PC-9 (cell line): ENCODE measurements around the gene SBF2. TPM values are rescaled to one million over a fixed set of nuclear protein-coding genes. Genes with fewer than 3 reads are reported as not detected.

Source experiments
- BruUV-seq: library from RNA; stranded (reverse); fragments of 400-500 nt; replicated peaks from 2 replicates; lab custom pipeline; 2021; lab: Mats Ljungman, UMichigan
- CTCF ChIA-PET: fragments of 300-600 bp; sonication (Branson Sonifier 250); formaldehyde crosslinking; loops from one replicate; lab custom pipeline; 2022; ENCODE audit warnings: antibody characterized with exemption; lab: Charles Lee
- POLR2A ChIA-PET: fragments of 300-600 bp; sonication (Branson Sonifier 250); formaldehyde crosslinking; loops from one replicate; lab custom pipeline; 2022; ENCODE audit warnings: antibody characterized with exemption; ENCODE audit not compliant: unreplicated experiment; lab: Charles Lee
- DNase-seq, 2 experiments: peaks; one replicate each; pipeline versions ENCODE4 v3.0.0 to v3.0.0-alpha.2; 2015 to 2022; ENCODE audit warnings: mixed read lengths in 1 of 2
- H2AFZ ChIP-seq: fragments of 200-600 bp; sonication (generic); 2 replicates; pipeline ENCODE4 v1.8.1; 2017; ENCODE audit warnings: antibody characterized with exemption
- H3F3A ChIP-seq: fragments of 200-600 bp; sonication (generic); 2 replicates; pipeline ENCODE4 v1.8.1; 2017; ENCODE audit warnings: antibody characterized with exemption, mild to moderate bottlenecking, low read depth; ENCODE audit not compliant: insufficient read depth
- H3K27ac ChIP-seq: fragments of 200-600 bp; sonication (generic); 2 replicates; pipeline ENCODE4 v1.6.1; 2016; ENCODE audit warnings: mixed run types
- H3K27me3 ChIP-seq: fragments of 200-600 bp; sonication (generic); 2 replicates; pipeline ENCODE4 v1.6.1; 2016; ENCODE audit warnings: low read depth, mixed run types; ENCODE audit not compliant: insufficient read depth
- H3K36me3 ChIP-seq: fragments of 200-600 bp; sonication (generic); 2 replicates; pipeline ENCODE4 v1.6.1; 2016; ENCODE audit warnings: low read depth, mixed run types
- H3K4me1 ChIP-seq: fragments of 200-600 bp; sonication (generic); replicated peaks from 2 replicates; pipeline ENCODE4 v1.6.1; 2016; ENCODE audit warnings: mixed run types; ENCODE audit not compliant: insufficient read depth
- H3K4me2 ChIP-seq: fragments of 200-600 bp; sonication (generic); 2 replicates; pipeline ENCODE4 v1.6.1; 2017; ENCODE audit warnings: mixed run types
- H3K4me3 ChIP-seq: fragments of 200-600 bp; sonication (generic); 2 replicates; pipeline ENCODE4 v1.6.1; 2016; ENCODE audit warnings: mixed run types
- H3K79me2 ChIP-seq: fragments of 200-600 bp; sonication (generic); 2 replicates; pipeline ENCODE4 v1.6.1; 2017; ENCODE audit warnings: low read depth, mixed run types
- H3K9me2 ChIP-seq: fragments of 200-600 bp; sonication (generic); 2 replicates; pipeline ENCODE4 v1.8.1; 2017; ENCODE audit warnings: mild to moderate bottlenecking; ENCODE audit not compliant: insufficient read depth
- H3K9me3 ChIP-seq: fragments of 200-600 bp; sonication (generic); 2 replicates; pipeline ENCODE4 v1.8.1; 2016; ENCODE audit warnings: low read depth; ENCODE audit not compliant: insufficient read depth
- H4K20me1 ChIP-seq: fragments of 200-600 bp; sonication (generic); 2 replicates; pipeline ENCODE4 v1.8.1; 2017; ENCODE audit not compliant: insufficient read depth
- CTCF ChIP-seq: fragments of 200-600 bp; sonication (generic); conservative IDR thresholded peaks from 2 replicates; pipeline ENCODE4 v1.6.1; 2017; ENCODE audit warnings: mixed run types, antibody characterized with exemption, mild to moderate bottlenecking, moderate library complexity
- EZH2 ChIP-seq: fragments of 200-600 bp; sonication (generic); IDR thresholded peaks from 2 replicates; pipeline ENCODE4 v1.8.0; 2017; ENCODE audit warnings: antibody characterized with exemption, low read depth
- intact Hi-C: fragments of 100-400 bp; cut with micrococcal nuclease; formaldehyde crosslinking; loops from one replicate; pipeline ENCODE4 v1.10.0; 2022; ENCODE audit not compliant: unreplicated experiment
- total RNA-seq: library from RNA; stranded (reverse); gene quantifications from 2 replicates; pipeline ENCODE4 v1.2.3, GENCODE V29; 2021

Gene SBF2
- total RNA-seq, 1 experiment from 2014 or later: 18.6 TPM

- no peak for DNase-seq
- H2AFZ ChIP-seq: no peak overlapping the region
- no peaks in the 10 kb centered on the region for H3K79me2 ChIP-seq
- H4K20me1 ChIP-seq: no peaks in the 10 kb centered on the region
- POLR2A ChIA-PET: no interaction called here
- BruUV-seq: no TSS peak
- H3K9me3 ChIP-seq: no peaks in the 10 kb centered on the region
- no peaks in the 10 kb centered on the region for H3K4me1 ChIP-seq
- no peak overlapping the region for H3K27ac ChIP-seq
- H3K4me3 ChIP-seq: no peak overlapping the region
- H3F3A ChIP-seq: no peaks in the 10 kb centered on the region
- CTCF ChIA-PET: no interaction called here
- intact Hi-C loops: no loop called here
- no peaks in the 10 kb centered on the region for H3K36me3 ChIP-seq
- H3K4me2 ChIP-seq: no peak overlapping the region
- no peaks in the 10 kb centered on the region for H3K9me2 ChIP-seq
- no peaks in the 10 kb centered on the region for H3K27me3 ChIP-seq
- TF ChIP-seq EZH2: no peak
Measured at GRCh38 chr11:10107497-10107896, 186.5 kb downstream of the SBF2 start.

GRCh38 chr11:10097615-10098014 is 196.4 kb downstream of the SBF2 start:
- Histone ChIP-seq H3K4me2 (no peak overlapping the region), H2AFZ (no peak overlapping the region), H3K79me2 (no peaks in the 10 kb centered on the region), H3K4me1 (no peaks in the 10 kb centered on the region), H3K36me3 (no peaks in the 10 kb centered on the region), H4K20me1 (no peaks in the 10 kb centered on the region), H3K4me3 (no peak overlapping the region), H3K27me3 (no peaks in the 10 kb centered on the region), H3K9me2 (no peaks in the 10 kb centered on the region), H3F3A (no peaks in the 10 kb centered on the region), H3K27ac (no peak overlapping the region), H3K9me3 (no peaks in the 10 kb centered on the region)
- ChIA-PET POLR2A (no interaction called here), CTCF (no interaction called here)
- no TSS peak for BruUV-seq
- no peak for TF ChIP-seq CTCF
- TF ChIP-seq EZH2: no peak
- no peak for DNase-seq
- intact Hi-C loops: no loop called here

- intact Hi-C loops: no loop called here
- no TSS peak for BruUV-seq
- no peaks in the 10 kb centered on the region for H3K27me3 ChIP-seq
- POLR2A ChIA-PET: no interaction called here
- H3K9me2 ChIP-seq: no peaks in the 10 kb centered on the region
- H3F3A ChIP-seq: no peaks in the 10 kb centered on the region
- no peak overlapping the region for H2AFZ ChIP-seq
- no peak overlapping the region for H3K4me2 ChIP-seq
- DNase-seq: no peak
- no peak overlapping the region for H3K4me3 ChIP-seq
- no peaks in the 10 kb centered on the region for H3K9me3 ChIP-seq
- TF ChIP-seq EZH2 (no peak), CTCF (no peak)
- no peaks in the 10 kb centered on the region for H3K36me3 ChIP-seq
- H4K20me1 ChIP-seq: no peaks in the 10 kb centered on the region
- no peak overlapping the region for H3K27ac ChIP-seq
- H3K4me1 ChIP-seq: no peaks in the 10 kb centered on the region
- no peaks in the 10 kb centered on the region for H3K79me2 ChIP-seq
- CTCF ChIA-PET: no interaction called here
Measured at GRCh38 chr11:10096987-10097386, 197.0 kb downstream of the SBF2 start.
